HCT116 (cell line): ENCODE data around the gene NCBP3. TPM values are rescaled to one million over a fixed set of nuclear protein-coding genes. Genes with fewer than 3 reads are reported as not detected.

Source experiments
- ATAC-seq: fragments of 200-7000 bp; cut with Tn5 transposase; 2 replicates; pipeline ENCODE4 v1.9.1; 2020; ENCODE audit warnings: mild to moderate bottlenecking, moderate library complexity
- BruUV-seq: library from RNA; stranded (reverse); fragments of 400-500 nt; replicated peaks from 2 replicates; lab custom pipeline; 2021; lab: Mats Ljungman, UMichigan
- CTCF ChIA-PET: fragments of 300-600 bp; sonication (Branson Sonifier 250); formaldehyde crosslinking; loops from one replicate; lab custom pipeline; 2021; ENCODE audit warnings: antibody characterized with exemption; lab: Charles Lee
- POLR2A ChIA-PET: fragments of 300-600, 350-600 bp; sonication (Branson Sonifier 250); formaldehyde crosslinking; loops from one replicate; lab custom pipeline; 2021; ENCODE audit warnings: antibody characterized with exemption; lab: Charles Lee
- RAD21 ChIA-PET, 2 experiments: fragments of 300-600 bp; sonication (Branson Sonifier 250); formaldehyde crosslinking; loops; one replicate each; lab custom pipeline; 2023; ENCODE audit warnings: low total read pairs in 2 of 2; ENCODE audit not compliant: uncharacterized antibody in 2 of 2, unreplicated experiment in 2 of 2, low non-redundant PET in 1 of 2; lab: Charles Lee
- DNase-seq: peaks from one replicate; pipeline ENCODE4 v3.0.0-alpha.2; 2010; ENCODE audit warnings: low read depth, low spot score
- H2AFZ ChIP-seq: fragments of 200-600 bp; shearing (Covaris generic), sonication (generic); 2 replicates; pipeline ENCODE4 v1.6.1; 2017; ENCODE audit warnings: low read depth, mixed run types, mixed read lengths, antibody characterized with exemption, low read length; ENCODE audit not compliant: poor library complexity, severe bottlenecking
- H3K27ac ChIP-seq: 2 replicates; pipeline ENCODE4 v1.5.1; 2012; ENCODE audit warnings: low read depth, low read length
- H3K27me3 ChIP-seq: fragments of 200-600 bp; sonication (generic); 2 replicates; pipeline ENCODE4 v1.6.1; 2016; ENCODE audit warnings: mixed run types, low read length, mixed read lengths; ENCODE audit not compliant: insufficient read depth
- H3K36me3 ChIP-seq, 2 experiments: fragments of 200-500 bp in 1 of 2; fragments of 200-600 bp in 1 of 2; sonication (Bioruptor generic) in 1 of 2; sonication (generic) in 1 of 2; 2 replicates each; pipeline versions ENCODE4 v1.5.1 to v1.6.1; 2014 to 2016; ENCODE audit warnings: low read length in 2 of 2, inconsistent platforms in 1 of 2, mixed read lengths in 1 of 2, mixed run types in 1 of 2; ENCODE audit not compliant: insufficient read depth in 2 of 2, control insufficient read depth in 1 of 2
- H3K4me1 ChIP-seq, 2 experiments: fragments of 200-600 bp in 1 of 2; sonication (generic) in 1 of 2; 2 replicates each; pipeline versions ENCODE4 v1.5.1 to v1.6.1; 2012 to 2017; ENCODE audit warnings: low read length in 2 of 2, inconsistent platforms in 1 of 2, mild to moderate bottlenecking in 1 of 2, mixed read lengths in 1 of 2, mixed run types in 1 of 2, moderate library complexity in 1 of 2; ENCODE audit not compliant: insufficient read depth in 2 of 2, control insufficient read depth in 1 of 2
- H3K4me2 ChIP-seq: fragments of 200-600 bp; sonication (generic); 2 replicates; pipeline ENCODE4 v1.6.1; 2017; ENCODE audit warnings: mixed run types, low read length, mixed read lengths
- H3K4me3 ChIP-seq, 2 experiments: fragments of 200-600 bp in 1 of 2; sonication (generic) in 1 of 2; replicated peaks in 1 of 2; 2 replicates each; pipeline ENCODE4 v1.5.1; 2011 to 2016; ENCODE audit warnings: low read length in 2 of 2, control low read depth in 1 of 2, low read depth in 1 of 2, mild to moderate bottlenecking in 1 of 2, mixed read lengths in 1 of 2, mixed run types in 1 of 2
- H3K79me2 ChIP-seq: fragments of 200-600 bp; sonication (generic); 2 replicates; pipeline ENCODE4 v1.6.1; 2017; ENCODE audit warnings: mild to moderate bottlenecking, mixed run types, low read length, moderate library complexity, mixed read lengths; ENCODE audit not compliant: insufficient read depth
- H3K9ac ChIP-seq: fragments of 200-600 bp; sonication (generic); 2 replicates; pipeline ENCODE4 v1.6.1; 2016; ENCODE audit warnings: low read length, mixed read lengths
- H3K9me2 ChIP-seq: fragments of 200-600 bp; sonication (generic), shearing (Covaris generic); 2 replicates; pipeline ENCODE4 v1.6.1; 2017; ENCODE audit warnings: mixed run types, mild to moderate bottlenecking, moderate library complexity; ENCODE audit not compliant: insufficient read depth
- H3K9me3 ChIP-seq, 2 experiments: fragments of 200-500 bp in 1 of 2; fragments of 200-600 bp in 1 of 2; sonication (Bioruptor generic) in 1 of 2; sonication (generic) in 1 of 2; 2 replicates each; pipeline ENCODE4 v1.6.1; 2014 to 2017; ENCODE audit warnings: low read length in 2 of 2, mixed read lengths in 2 of 2, inconsistent platforms in 1 of 2, low read depth in 1 of 2, mild to moderate bottlenecking in 1 of 2, mixed run types in 1 of 2, moderate library complexity in 1 of 2; ENCODE audit not compliant: control insufficient read depth in 1 of 2, insufficient read depth in 1 of 2
- H4K20me1 ChIP-seq: fragments of 200-600 bp; sonication (generic), shearing (Covaris generic); 2 replicates; pipeline ENCODE4 v1.6.1; 2017; ENCODE audit warnings: mixed run types, mild to moderate bottlenecking, moderate library complexity; ENCODE audit not compliant: insufficient read depth
- ATF3 ChIP-seq: IDR thresholded peaks from 2 replicates; pipeline ENCODE4 v1.6.1; 2012
- CBX3 ChIP-seq: IDR thresholded peaks from 2 replicates; pipeline ENCODE4 v1.6.1; 2012; ENCODE audit warnings: low read depth
- ELF1 ChIP-seq: IDR thresholded peaks from 2 replicates; pipeline ENCODE4 v1.6.1; 2012; ENCODE audit warnings: low read depth, borderline replicate concordance
- EZH2 ChIP-seq: fragments of 200-600 bp; sonication (generic); IDR thresholded peaks from 2 replicates; pipeline ENCODE4 v1.6.1; 2017; ENCODE audit warnings: antibody characterized with exemption, mixed run types
- EZH2phosphoT487 ChIP-seq: fragments of 200-600 bp; IDR thresholded peaks from 2 replicates; pipeline ENCODE4 v1.6.1; 2018; ENCODE audit warnings: antibody characterized with exemption, borderline replicate concordance
- FOSL1 ChIP-seq: IDR thresholded peaks from 2 replicates; pipeline ENCODE4 v1.6.1; 2012; ENCODE audit warnings: low read depth
- RAD21 ChIP-seq: IDR thresholded peaks from 2 replicates; pipeline ENCODE4 v1.6.1; 2012; ENCODE audit warnings: low read depth, mild to moderate bottlenecking
- REST ChIP-seq: IDR thresholded peaks from 2 replicates; pipeline ENCODE4 v1.6.1; 2012; ENCODE audit warnings: low read depth
- SIN3A ChIP-seq: IDR thresholded peaks from 2 replicates; pipeline ENCODE4 v1.6.1; 2012; ENCODE audit warnings: low read depth
- SRF ChIP-seq: IDR thresholded peaks from 2 replicates; pipeline ENCODE4 v1.6.1; 2012; ENCODE audit warnings: low read depth
- ZFX ChIP-seq: fragments of 450-650 bp; IDR thresholded peaks from 2 replicates; pipeline ENCODE4 v1.6.1; 2017
- ZNF274 ChIP-seq: fragments of 200-500 bp; sonication (Bioruptor generic); IDR thresholded peaks from 2 replicates; pipeline ENCODE4 v1.6.1; 2014; ENCODE audit warnings: mild to moderate bottlenecking, low read depth, low read length, inconsistent platforms
- intact Hi-C: fragments of 100-400 bp; cut with micrococcal nuclease; formaldehyde crosslinking; loops from 2 replicates; pipeline ENCODE4 v1.10.0; 2022
- total RNA-seq: library from RNA; stranded (reverse); gene quantifications from one replicate; pipeline ENCODE4 v1.2.1, GENCODE V29; 2021; ENCODE audit not compliant: unreplicated experiment
- TF ChIP-seq, protein P1 (sequence below), 3 experiments: fragments of 200-600 bp in 1 of 3; sonication (generic) in 1 of 3; IDR thresholded peaks in 2 of 3; conservative IDR thresholded peaks in 1 of 3; 2 replicates each; pipeline ENCODE4 v1.5.1; 2012 to 2017; ENCODE audit warnings: low read depth in 2 of 3, low read length in 2 of 3, antibody characterized with exemption in 1 of 3, borderline replicate concordance in 1 of 3, control low read depth in 1 of 3, mild to moderate bottlenecking in 1 of 3, mixed read lengths in 1 of 3, mixed run types in 1 of 3, moderate library complexity in 1 of 3; ENCODE audit not compliant: insufficient read depth in 1 of 3
- TF ChIP-seq, protein P2 (sequence below): IDR thresholded peaks from 2 replicates; pipeline ENCODE4 v1.6.1; 2012
- TF ChIP-seq, protein P3 (sequence below): IDR thresholded peaks from 2 replicates; pipeline ENCODE4 v1.6.1; 2011; ENCODE audit warnings: mild to moderate bottlenecking, low read length, moderate library complexity; ENCODE audit not compliant: insufficient replicate concordance; ENCODE audit errors: extremely low read depth

NCBP3 gene
- total RNA-seq, 1 experiment from 2014 or later = 46.5 TPM

GRCh38 chr17:3753624-3754023, 92.4 kb downstream of the NCBP3 start:
- no peaks in the 10 kb centered on the region for H3K9me3 ChIP-seq

More at GRCh38 chr17:3753624-3754023, 92.4 kb downstream of the NCBP3 start:
- ChIA-PET RAD21 (no interaction called here), POLR2A (no interaction called here)
- Histone ChIP-seq H2AFZ (no peak overlapping the region), H3K4me3 (no peak overlapping the region), H3K79me2 (no peaks in the 10 kb centered on the region), H4K20me1 (no peaks in the 10 kb centered on the region), H3K4me2 (no peak overlapping the region)
- ATAC-seq = no peak
- TF ChIP-seq FOSL1 (no peak), EZH2 (no peak), CBX3 (no peak), SRF (no peak), RAD21 (no peak), ZFX (no peak), ATF3 (no peak), SIN3A (no peak), EZH2phosphoT487 (no peak), ZNF274 (no peak), REST (no peak), ELF1 (no peak)
- TF ChIP-seq, protein P1, sequence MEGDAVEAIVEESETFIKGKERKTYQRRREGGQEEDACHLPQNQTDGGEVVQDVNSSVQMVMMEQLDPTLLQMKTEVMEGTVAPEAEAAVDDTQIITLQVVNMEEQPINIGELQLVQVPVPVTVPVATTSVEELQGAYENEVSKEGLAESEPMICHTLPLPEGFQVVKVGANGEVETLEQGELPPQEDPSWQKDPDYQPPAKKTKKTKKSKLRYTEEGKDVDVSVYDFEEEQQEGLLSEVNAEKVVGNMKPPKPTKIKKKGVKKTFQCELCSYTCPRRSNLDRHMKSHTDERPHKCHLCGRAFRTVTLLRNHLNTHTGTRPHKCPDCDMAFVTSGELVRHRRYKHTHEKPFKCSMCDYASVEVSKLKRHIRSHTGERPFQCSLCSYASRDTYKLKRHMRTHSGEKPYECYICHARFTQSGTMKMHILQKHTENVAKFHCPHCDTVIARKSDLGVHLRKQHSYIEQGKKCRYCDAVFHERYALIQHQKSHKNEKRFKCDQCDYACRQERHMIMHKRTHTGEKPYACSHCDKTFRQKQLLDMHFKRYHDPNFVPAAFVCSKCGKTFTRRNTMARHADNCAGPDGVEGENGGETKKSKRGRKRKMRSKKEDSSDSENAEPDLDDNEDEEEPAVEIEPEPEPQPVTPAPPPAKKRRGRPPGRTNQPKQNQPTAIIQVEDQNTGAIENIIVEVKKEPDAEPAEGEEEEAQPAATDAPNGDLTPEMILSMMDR (IDR thresholded peaks at IDR 0.05 in 2 of 3, conservative IDR thresholded peaks at IDR 0.05 in 1 of 3; ENCODE audit: borderline replicate concordance in 1 of 3, insufficient read depth in 1 of 3, low read depth in 2 of 3, low read length in 2 of 3) = no peak
- TF ChIP-seq, protein P2, sequence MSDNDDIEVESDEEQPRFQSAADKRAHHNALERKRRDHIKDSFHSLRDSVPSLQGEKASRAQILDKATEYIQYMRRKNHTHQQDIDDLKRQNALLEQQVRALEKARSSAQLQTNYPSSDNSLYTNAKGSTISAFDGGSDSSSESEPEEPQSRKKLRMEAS = no peak
- TF ChIP-seq, protein P3, sequence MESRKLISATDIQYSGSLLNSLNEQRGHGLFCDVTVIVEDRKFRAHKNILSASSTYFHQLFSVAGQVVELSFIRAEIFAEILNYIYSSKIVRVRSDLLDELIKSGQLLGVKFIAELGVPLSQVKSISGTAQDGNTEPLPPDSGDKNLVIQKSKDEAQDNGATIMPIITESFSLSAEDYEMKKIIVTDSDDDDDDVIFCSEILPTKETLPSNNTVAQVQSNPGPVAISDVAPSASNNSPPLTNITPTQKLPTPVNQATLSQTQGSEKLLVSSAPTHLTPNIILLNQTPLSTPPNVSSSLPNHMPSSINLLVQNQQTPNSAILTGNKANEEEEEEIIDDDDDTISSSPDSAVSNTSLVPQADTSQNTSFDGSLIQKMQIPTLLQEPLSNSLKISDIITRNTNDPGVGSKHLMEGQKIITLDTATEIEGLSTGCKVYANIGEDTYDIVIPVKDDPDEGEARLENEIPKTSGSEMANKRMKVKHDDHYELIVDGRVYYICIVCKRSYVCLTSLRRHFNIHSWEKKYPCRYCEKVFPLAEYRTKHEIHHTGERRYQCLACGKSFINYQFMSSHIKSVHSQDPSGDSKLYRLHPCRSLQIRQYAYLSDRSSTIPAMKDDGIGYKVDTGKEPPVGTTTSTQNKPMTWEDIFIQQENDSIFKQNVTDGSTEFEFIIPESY = no peak
- TF ChIP-seq, all 23 proteins: peak for 0
- intact Hi-C loops = no loop called here
- Histone ChIP-seq H3K27me3 (no peaks in the 10 kb centered on the region), H3K36me3 (no peaks in the 10 kb centered on the region), H3K27ac (no peak overlapping the region), H3K9me2 (no peaks in the 10 kb centered on the region), H3K9ac (no peak overlapping the region), H3K4me1 (peaks cover 4 to 16% of the 10 kb centered on the region in 2 experiments; a peak in 3 of 4 replicates)
- BruUV-seq = no TSS peak
- no peak for DNase-seq
- CTCF ChIA-PET = interaction anchor here (2.7 kb wide), 1 partner anchor 15 kb away, joined by 20 read pairs; no protein-coding TSS in a partner anchor
